K562 (cell line): Measurements from ENCODE around the gene ERLEC1. TPM values are rescaled to one million over a fixed set of nuclear protein-coding genes. Genes with fewer than 3 reads are reported as not detected.

Source experiments
- ARID1B ChIP-seq: fragments of 450-650 bp; IDR thresholded peaks from 2 replicates; pipeline ENCODE4 v1.6.1; 2016; ENCODE audit warnings: antibody characterized with exemption, mild to moderate bottlenecking, inconsistent platforms
- E2F4 ChIP-seq: sonication (generic); formaldehyde crosslinking; IDR thresholded peaks from 2 replicates; pipeline ENCODE4 v1.8.0; 2022; ENCODE audit warnings: mild to moderate bottlenecking, low read depth, missing genetic modification reagents
- GTF3C2 ChIP-seq: IDR thresholded peaks from 3 replicates; pipeline ENCODE4 v1.6.1; 2011; ENCODE audit warnings: borderline replicate concordance, mild to moderate bottlenecking, moderate library complexity; ENCODE audit not compliant: insufficient read length; ENCODE audit errors: extremely low read depth
- HMG20B ChIP-seq: fragments of 250-450 bp; sonication (Bioruptor Pico); IDR thresholded peaks from 2 replicates; pipeline ENCODE4 v1.5.0; 2021; ENCODE audit warnings: mild to moderate bottlenecking
- KDM4B ChIP-seq, 2 experiments: fragments of 450-650 bp in 1 of 2; sonication (generic) in 1 of 2; IDR thresholded peaks; 2 replicates each; pipeline ENCODE4 v1.6.1; 2016 to 2017; ENCODE audit warnings: borderline replicate concordance in 2 of 2, antibody characterized with exemption in 1 of 2, low read depth in 1 of 2, mild to moderate bottlenecking in 1 of 2
- MBD1 ChIP-seq: fragments of 250-450 bp; sonication (Bioruptor Pico); IDR thresholded peaks from 2 replicates; pipeline ENCODE4 v1.8.0; 2022; ENCODE audit warnings: inconsistent platforms
- NCOA1 ChIP-seq: fragments of 450-650 bp; IDR thresholded peaks from 2 replicates; pipeline ENCODE4 v1.6.1; 2016; ENCODE audit warnings: low read depth
- NCOA2 ChIP-seq, 2 experiments: fragments of 450-650 bp; IDR thresholded peaks; 2 replicates each; pipeline ENCODE4 v1.6.1; 2018; ENCODE audit warnings: mild to moderate bottlenecking in 2 of 2, moderate library complexity in 1 of 2; ENCODE audit not compliant: partially characterized antibody in 2 of 2
- NFATC3 ChIP-seq: fragments of 450-650 bp; IDR thresholded peaks from 2 replicates; pipeline ENCODE4 v1.6.1; 2017; ENCODE audit warnings: mild to moderate bottlenecking
- NR3C1 ChIP-seq: sonication (generic); formaldehyde crosslinking; IDR thresholded peaks from 2 replicates; pipeline ENCODE4 v1.8.1; 2022; ENCODE audit warnings: missing genetic modification reagents
- PATZ1 ChIP-seq: fragments of 250-450 bp; sonication (Bioruptor Pico); IDR thresholded peaks from 2 replicates; pipeline ENCODE4 v1.5.0; 2020; ENCODE audit warnings: mild to moderate bottlenecking, borderline replicate concordance
- PKNOX1 ChIP-seq: fragments of 450-650 bp; IDR thresholded peaks from 2 replicates; pipeline ENCODE4 v1.6.1; 2016
- SMAD3 ChIP-seq: fragments of 450-650 bp; formaldehyde crosslinking; conservative IDR thresholded peaks from 2 replicates; pipeline ENCODE4 v1.4.0; 2020; ENCODE audit warnings: mild to moderate bottlenecking
- ZBTB12 ChIP-seq: fragments of 250-450 bp; sonication (Bioruptor Pico); IDR thresholded peaks from 2 replicates; pipeline ENCODE4 v1.4.0; 2020
- ZFP1 ChIP-seq: fragments of 450-650 bp; formaldehyde crosslinking; IDR thresholded peaks from 2 replicates; pipeline ENCODE4 v1.4.0; 2020; ENCODE audit warnings: mild to moderate bottlenecking, mixed read lengths
- ZNF165 ChIP-seq: fragments of 250-450 bp; sonication (Bioruptor Pico); IDR thresholded peaks from 2 replicates; pipeline ENCODE4 v1.4.0; 2020; ENCODE audit warnings: borderline replicate concordance
- ZNF175 ChIP-seq: fragments of 200-800 bp; sonication (Bioruptor generic); IDR thresholded peaks from 2 replicates; pipeline ENCODE4 v1.6.1; 2016; ENCODE audit warnings: low read depth, mild to moderate bottlenecking, missing genetic modification characterization, missing compliant biosample characterization
- polyA plus RNA-seq, 8 experiments: library from polyadenylated mRNA; depleted of rRNA in 4 of 8; stranded (reverse) in 5 of 8; unstranded in 3 of 8; fragments of >200 nt; fragmentation: Nextera tagmentation in 2 of 8; fragmentation: Illumina TruSeq in 1 of 8; extraction: Ambion mirVana in 2 of 8; extraction: Trizol in 1 of 8; gene quantifications; 2 replicates each; pipeline versions ENCODE4 v1.2.1 to v1.2.3, GENCODE V29; 2011 to 2014; ENCODE audit warnings: inconsistent platforms in 1 of 8, missing spikeins in 1 of 8
- total RNA-seq, 7 experiments: library from RNA; depleted of rRNA in 6 of 7; stranded (reverse); fragments of >200 nt in 6 of 7; fragmentation: Illumina TruSeq in 2 of 7; extraction: Trizol in 2 of 7; gene quantifications; 2 replicates each; pipeline versions ENCODE4 v1.2.1 to v1.2.3, GENCODE V29; 2011 to 2021; ENCODE audit warnings: low replicate concordance in 1 of 7

Gene ERLEC1
- total and polyA plus RNA-seq, 9 of the 15 experiments (the other 6 are each of a cell fraction or from before 2014, with no cell fraction given): 12.0 to 41.6 (median 30.6) TPM

- no peak for TF ChIP-seq GTF3C2
- no peak for TF ChIP-seq ZNF175 (CRISPR knock-in tag)
- TF ChIP-seq NFATC3: no peak
- no peak for TF ChIP-seq ZFP1
- no peak for TF ChIP-seq NR3C1 (CRISPR knock-in tag)
- TF ChIP-seq KDM4B (IDR thresholded peaks at IDR 0.05; ENCODE audit: borderline replicate concordance in 2 of 2, low read depth in 1 of 2): no peak
- no peak for TF ChIP-seq NCOA1
- TF ChIP-seq HMG20B: no peak
- TF ChIP-seq ZBTB12 (CRISPR knock-in tag): no peak
- no peak; the same call in 1 of the 2 replicates for TF ChIP-seq PATZ1 (CRISPR knock-in tag)
- TF ChIP-seq E2F4: no peak
- no peak for TF ChIP-seq ARID1B
- TF ChIP-seq SMAD3: no peak
- no peak for TF ChIP-seq ZNF165 (CRISPR knock-in tag)
- no peak for TF ChIP-seq NCOA2 (IDR thresholded peaks at IDR 0.05; ENCODE audit: partially characterized antibody in 2 of 2)
- peak; percentile 37; the same call in 1 of the 2 replicates for TF ChIP-seq PKNOX1
- TF ChIP-seq MBD1 (CRISPR knock-in tag): no peak
Observed at GRCh38 chr2:53767405-53768241, 19.2 kb upstream of the ERLEC1 start, which contains the start of gene CHAC2 (continued).
